ENCODE measurements around the gene SULT4A1. TPM values are rescaled to one million over a fixed set of nuclear protein-coding genes. Genes with fewer than 3 reads are reported as not detected.

The SULT4A1 gene
- total and polyA plus RNA-seq, 2 of the 8 experiments (the other 6 are each of a cell fraction or from before 2014, with no cell fraction given), result 9.1 to 11.8 TPM

DNA sequence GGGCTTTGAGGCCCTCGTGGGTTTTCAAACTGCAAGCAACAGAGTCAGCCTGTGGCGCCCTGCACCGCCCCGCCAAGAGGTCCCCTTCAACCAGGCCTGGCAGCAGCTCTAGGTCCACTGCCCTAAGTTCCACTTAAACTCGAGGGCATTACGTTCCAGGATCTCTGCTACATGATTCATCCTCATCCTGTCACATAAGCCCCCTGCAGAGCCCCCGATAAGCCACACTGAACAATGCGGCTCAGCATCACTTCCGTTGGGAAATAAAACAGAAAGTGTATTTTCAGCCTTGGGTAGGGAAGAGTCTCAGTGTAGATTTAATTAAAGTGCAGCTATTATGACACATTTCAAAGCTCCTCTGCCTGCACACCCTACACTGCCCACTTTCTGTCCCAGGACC lies 24.6 kb downstream of the SULT4A1 start:
- no peak overlapping the region for H4K5ac ChIP-seq (ENCODE audit: insufficient read length, low read depth, low read length)
- no peak overlapping the region for H2BK5ac ChIP-seq (ENCODE audit: low read depth, low read length)
- no peak overlapping the region for H4K8ac ChIP-seq (ENCODE audit: extremely low read depth, insufficient read depth, low read length)
- H3K18ac ChIP-seq (ENCODE audit: extremely low read depth, low read length), result no peak overlapping the region
- H2AFZ ChIP-seq (ENCODE audit: low read length), result no peak overlapping the region
- peaks cover 0 to 11% (median 1%) of the 10 kb centered on the region in 4 experiments; a peak in 5 of 8 replicates for H3K36me3 ChIP-seq (ENCODE audit: control insufficient read depth in 2 of 4, insufficient read depth in 4 of 4, low read length in 3 of 4)
- H3K4ac ChIP-seq (replicated peaks; ENCODE audit: insufficient read length, low read depth, low read length), result no peak overlapping the region
- peaks cover 8 to 15% of the 10 kb centered on the region in 2 experiments for H4K20me1 ChIP-seq (replicated peaks in 1 of 2; ENCODE audit: control insufficient read depth in 1 of 2, insufficient read depth in 2 of 2, low read length in 2 of 2)
- ChIA-PET POLR2A (ENCODE audit: partially characterized antibody) (interaction anchor here (0.6 kb wide), 1 partner anchor 30 kb away, joined by 3 read pairs; no protein-coding TSS in a partner anchor), CTCF (ENCODE audit: partially characterized antibody) (interaction anchor here (0.9 to 2.0 kb wide), 6 partner anchors 9 to 89 kb away, joined by 3 to 8 read pairs (median 4); no protein-coding TSS in a partner anchor)
- 0 out of 7 replicates have a peak, but pooled peaks cover 0 to 3% (median 0%) of the 10 kb centered on the region in 4 experiments for H3K4me1 ChIP-seq (replicated peaks in 1 of 4; ENCODE audit: control insufficient read depth in 3 of 4, insufficient read depth in 4 of 4, low read length in 3 of 4)
- no peak overlapping the region for H2BK20ac ChIP-seq (ENCODE audit: low read length)
- H2BK120ac ChIP-seq (replicated peaks; ENCODE audit: low read depth, low read length), result no peak overlapping the region
- no peak overlapping the region for H3K4me2 ChIP-seq (ENCODE audit: insufficient read depth in 1 of 2, low read depth in 2 of 2, low read length in 2 of 2)
- H3K23me2 ChIP-seq (ENCODE audit: low read depth, low read length), result no peaks in the 10 kb centered on the region
- no peak overlapping the region for H3K27ac ChIP-seq (ENCODE audit: low read depth, low read length)
- WGBS, 2 experiments (ENCODE audit: extremely low coverage in 1 of 2, insufficient coverage in 1 of 2, insufficient read length in 1 of 2, insufficient replicate concordance in 2 of 2, low coverage in 1 of 2, low lambda C conversion rate in 2 of 2, missing lambda C conversion rate in 1 of 2), result 88% methylated on average over 9 of the region's 9 CpGs; no CpG with 5 or more reads in 1 of the 2 experiments
- no peak overlapping the region for H3K14ac ChIP-seq (ENCODE audit: insufficient read length)
- FAIRE-seq (no peak), DNase-seq (ENCODE audit: low read depth in 1 of 2, low spot score in 2 of 2) (no peak)
- no peak overlapping the region for H2BK15ac ChIP-seq (ENCODE audit: low read length)
- TF ChIP-seq SP4 (IDR thresholded peaks at IDR 0.05; ENCODE audit: low read length) (no peak), JUND (IDR thresholded peaks at IDR 0.05; ENCODE audit: low read length) (no peak), ZNF274 (IDR thresholded peaks at IDR 0.05; ENCODE audit: borderline replicate concordance, extremely low read depth, low read length) (no peak), POU5F1 (IDR thresholded peaks at IDR 0.05; ENCODE audit: low read depth, low read length) (no peak), TBP (IDR thresholded peaks at IDR 0.05; ENCODE audit: low read depth, low read length) (no peak), CTBP2 (IDR thresholded peaks at IDR 0.05; ENCODE audit: borderline replicate concordance, insufficient read depth, insufficient read length, low read length) (no peak)
- TF ChIP-seq, protein P1, sequence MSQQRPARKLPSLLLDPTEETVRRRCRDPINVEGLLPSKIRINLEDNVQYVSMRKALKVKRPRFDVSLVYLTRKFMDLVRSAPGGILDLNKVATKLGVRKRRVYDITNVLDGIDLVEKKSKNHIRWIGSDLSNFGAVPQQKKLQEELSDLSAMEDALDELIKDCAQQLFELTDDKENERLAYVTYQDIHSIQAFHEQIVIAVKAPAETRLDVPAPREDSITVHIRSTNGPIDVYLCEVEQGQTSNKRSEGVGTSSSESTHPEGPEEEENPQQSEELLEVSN (IDR thresholded peaks at IDR 0.05), result no peak
- H3K9me3 ChIP-seq (ENCODE audit: insufficient read depth in 2 of 2, low read depth in 1 of 2, low read length in 1 of 2), result no peaks in the 10 kb centered on the region
- no peaks in the 10 kb centered on the region for H3K27me3 ChIP-seq (replicated peaks in 1 of 4; ENCODE audit: control insufficient read depth in 3 of 4, extremely low read depth in 1 of 4, insufficient read depth in 3 of 4, low read length in 3 of 4)
- H3K9ac ChIP-seq (replicated peaks in 1 of 4; ENCODE audit: extremely low read depth in 1 of 4, low read depth in 3 of 4, low read length in 3 of 4), result no peak overlapping the region
- H2AK5ac ChIP-seq (ENCODE audit: low read depth, low read length), result no peak overlapping the region
- peaks cover 22% of the 10 kb centered on the region; the same call in 1 of the 2 replicates for H3K79me1 ChIP-seq (ENCODE audit: low read depth, low read length)
- H3K56ac ChIP-seq (replicated peaks; ENCODE audit: insufficient read length, low read depth, low read length), result no peak overlapping the region
- peaks cover 0 to 7% of the 10 kb centered on the region in 2 experiments; a peak in 1 of 4 replicates for H3K79me2 ChIP-seq (ENCODE audit: control insufficient read depth in 1 of 2, insufficient read depth in 2 of 2, low read length in 2 of 2)
- H4K91ac ChIP-seq (replicated peaks; ENCODE audit: insufficient read length, low read length), result no peak overlapping the region
- H3K4me3 ChIP-seq (ENCODE audit: extremely low read depth in 1 of 4, insufficient read depth in 2 of 4, low read depth in 3 of 4, low read length in 4 of 4), result no peak overlapping the region
- H2BK12ac ChIP-seq (ENCODE audit: low read depth, low read length), result no peak overlapping the region
- H3K23ac ChIP-seq (ENCODE audit: insufficient read length), result no peak overlapping the region
